Left forelimb (tissue), 1 donor: ENCODE results near the gene NFXL1.
"Not testable (repeated sequence)": the region's sequence is repeated elsewhere in the genome, so short reads cannot be mapped to it uniquely, and the experiment has no call there.

Source experiments
- DNase-seq: peaks from one replicate; pipeline ENCODE4 v3.0.0-alpha.2; 2018; ENCODE audit warnings: low spot score

The NFXL1 gene

DNA sequence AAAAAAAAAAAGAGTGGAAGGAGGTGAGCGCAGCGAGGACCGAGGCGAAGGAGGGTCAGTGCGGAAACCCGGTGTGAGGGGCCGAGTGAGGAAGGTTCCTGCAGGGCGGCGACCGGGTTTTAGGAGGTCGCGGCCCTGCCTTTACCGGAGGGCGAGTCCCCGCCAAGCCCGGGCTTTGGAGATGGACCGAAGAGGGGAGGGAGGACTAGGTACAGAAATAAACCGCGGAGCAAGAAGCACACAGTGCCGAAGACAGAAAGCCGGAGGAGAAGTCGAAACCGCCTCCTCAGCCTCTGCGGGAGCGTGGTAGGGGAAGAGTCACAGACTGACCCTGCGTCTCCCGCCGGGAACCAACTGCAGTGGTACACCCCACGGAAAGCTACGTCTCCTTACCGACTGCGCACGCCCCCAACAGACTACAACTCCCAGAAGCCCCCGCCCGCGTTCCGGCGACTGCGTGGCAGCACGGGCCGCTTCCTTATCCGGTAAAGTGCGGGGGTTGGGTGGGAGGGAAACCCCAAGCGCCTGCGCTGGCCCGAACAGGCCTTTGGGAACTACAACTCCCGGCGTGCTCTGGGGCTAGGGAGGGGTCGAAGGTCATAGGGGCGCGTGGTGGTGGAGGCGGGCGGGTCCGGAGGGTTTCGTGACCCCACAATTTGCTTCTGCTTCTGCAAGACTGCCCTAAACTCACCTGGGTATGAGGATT is at the start of gene NFXL1:
Gene NFXL1 (minus strand): TSS at position 364 of the 706 bp plus-strand sequence. CDS start 380 bp downstream, outside the sequence.
- DNase-seq: peak; percentile 97

DNA sequence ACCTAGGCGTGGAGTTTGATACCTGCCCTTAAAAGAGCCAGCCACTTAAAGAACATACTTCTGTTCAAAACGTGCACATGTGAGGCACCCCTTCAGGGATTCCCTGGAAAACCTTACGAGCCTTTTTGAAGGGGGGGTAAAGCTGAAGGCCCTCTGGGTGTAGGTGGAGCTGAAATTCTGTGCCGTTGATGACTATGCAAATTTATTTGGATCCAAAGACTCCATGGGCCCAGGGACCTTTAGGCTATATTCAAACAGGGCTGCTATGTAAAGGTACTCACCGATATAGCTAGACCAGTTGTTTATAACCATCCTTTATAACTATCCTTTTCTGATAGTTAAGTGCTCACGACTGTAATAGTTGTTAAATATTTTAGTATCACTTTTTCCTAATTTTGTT is 40.3 kb upstream of the NFXL1 start:
- DNase-seq: no peak

DNA sequence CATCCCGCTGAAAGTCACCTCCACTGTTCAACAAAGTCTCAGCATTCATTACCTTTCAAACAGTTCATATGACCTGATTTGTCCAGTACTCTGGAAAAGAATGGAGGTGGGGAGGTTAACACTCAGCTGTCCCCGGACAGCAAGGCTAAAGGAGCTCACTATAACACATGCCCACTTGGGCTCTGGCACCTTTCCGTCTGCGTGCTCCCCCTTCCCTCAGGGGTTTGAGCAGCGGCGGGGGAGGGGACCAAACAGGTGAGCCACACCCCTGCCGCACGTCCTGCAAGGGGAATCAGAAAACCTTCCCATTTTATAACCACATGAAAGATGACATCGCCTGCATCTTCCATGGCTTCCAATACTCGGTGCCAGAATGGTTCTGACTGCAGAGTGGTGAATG is 39.9 kb upstream of the NFXL1 start:
- DNase-seq: no peak

DNA sequence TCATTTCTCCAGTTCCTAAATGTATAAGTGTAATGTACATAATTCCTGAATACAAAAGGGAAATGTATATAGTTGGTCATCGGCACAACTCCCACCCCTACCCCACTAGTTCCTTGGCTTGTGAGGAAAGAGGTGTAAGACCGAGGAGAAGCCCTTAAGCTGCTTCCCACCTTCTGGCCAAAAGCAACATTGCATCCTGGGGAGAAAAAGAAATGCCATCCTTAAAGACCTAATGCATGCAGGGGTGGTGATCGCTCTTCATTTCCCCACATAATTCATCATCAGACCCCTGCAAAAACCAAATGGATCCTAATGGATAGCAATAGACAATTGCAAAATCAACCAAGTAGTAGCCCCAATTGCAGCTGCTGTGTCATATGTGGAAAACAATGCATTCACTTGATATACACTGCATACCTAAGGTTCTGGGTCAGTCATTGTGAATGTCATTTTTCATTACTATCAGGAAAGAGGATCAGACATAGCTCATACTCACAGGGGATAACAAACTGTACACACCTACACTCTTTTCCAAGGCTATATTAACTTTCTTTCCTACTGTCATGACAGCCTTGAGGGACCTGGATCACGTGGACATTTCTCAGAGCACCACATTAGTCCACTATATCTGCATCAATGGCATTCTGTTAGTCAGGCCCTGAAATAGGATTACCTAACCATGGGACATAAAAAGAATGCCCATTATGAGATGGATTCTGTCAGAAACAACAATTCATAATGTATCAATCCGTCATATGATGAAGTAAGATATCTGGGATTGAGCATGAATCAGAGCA is 31.7 kb upstream of the NFXL1 start:
- DNase-seq: no peak

DNA sequence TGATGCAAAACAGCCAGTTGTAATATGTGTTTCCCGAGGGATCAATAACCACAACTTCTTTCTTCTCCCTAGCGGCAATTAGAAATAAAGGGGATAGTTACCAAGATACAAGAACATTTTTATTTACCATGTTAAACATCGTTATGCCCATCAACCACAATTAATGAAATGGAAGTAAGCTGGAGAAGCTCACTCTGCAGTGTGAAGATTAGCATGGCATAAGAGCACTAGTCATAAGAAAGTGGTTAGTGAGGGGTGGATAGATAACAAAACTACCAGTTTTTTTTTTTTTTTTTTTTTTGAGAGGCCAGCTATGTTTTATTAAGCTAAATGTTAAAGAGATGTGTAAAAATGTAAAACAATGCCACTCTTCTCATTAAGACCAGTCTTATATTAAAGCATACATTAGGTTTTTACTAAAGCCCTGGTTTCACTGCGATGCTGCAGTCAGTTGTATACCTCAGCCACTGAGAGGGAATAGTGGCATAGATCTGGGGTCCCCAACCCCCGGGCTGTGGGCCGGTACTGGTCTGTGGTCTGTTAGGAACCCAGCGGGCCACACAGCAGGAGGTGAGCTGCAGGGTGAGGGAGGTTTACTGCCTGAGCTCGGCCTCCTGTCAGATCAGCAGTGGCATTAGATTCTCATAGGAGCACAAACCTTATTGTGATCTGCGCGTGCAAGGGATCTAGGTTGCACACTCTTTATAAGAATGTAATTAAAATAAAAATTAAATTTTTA is 27.9 kb upstream of the NFXL1 start:
- no peak for DNase-seq

DNA sequence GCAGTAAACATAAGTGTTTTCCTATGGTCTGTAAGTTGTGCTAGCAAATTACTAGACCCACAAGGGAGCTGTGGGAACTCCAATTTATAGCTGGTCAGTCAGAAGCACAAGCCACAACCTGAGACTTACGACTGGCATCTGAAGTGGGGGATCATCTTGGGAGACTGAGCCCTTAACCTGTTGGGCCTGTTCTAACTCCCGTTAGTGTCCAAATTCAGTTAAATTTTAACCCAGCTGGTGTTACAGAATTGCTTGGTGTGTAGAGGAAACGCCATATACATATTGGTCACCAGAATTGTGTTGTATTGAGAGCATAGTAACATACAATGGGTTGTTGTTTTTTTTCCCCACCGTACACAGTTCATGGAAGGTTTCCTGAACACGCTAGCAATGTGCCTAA is 25.1 kb upstream of the NFXL1 start:
- DNase-seq: no peak

DNA sequence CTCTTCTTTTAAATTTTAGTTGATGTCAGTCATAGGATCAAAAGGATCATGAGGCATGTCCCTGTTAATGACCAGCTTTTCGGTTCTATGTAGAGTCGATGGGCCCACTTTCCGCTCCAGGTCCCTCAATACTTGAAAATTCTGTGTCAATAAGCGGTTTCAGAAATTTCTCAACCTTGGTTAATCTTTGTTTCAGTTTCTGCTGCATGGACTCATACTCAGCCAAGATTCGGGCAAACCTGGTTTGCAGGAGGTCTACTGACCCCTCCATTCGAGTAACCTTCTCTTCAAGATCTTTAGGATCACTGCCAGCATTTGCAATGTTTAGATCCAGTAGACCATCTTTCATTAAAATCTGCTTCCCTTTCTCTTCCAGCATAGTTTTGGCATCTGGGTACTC is 22.0 kb upstream of the NFXL1 start:
- no peak for DNase-seq

DNA sequence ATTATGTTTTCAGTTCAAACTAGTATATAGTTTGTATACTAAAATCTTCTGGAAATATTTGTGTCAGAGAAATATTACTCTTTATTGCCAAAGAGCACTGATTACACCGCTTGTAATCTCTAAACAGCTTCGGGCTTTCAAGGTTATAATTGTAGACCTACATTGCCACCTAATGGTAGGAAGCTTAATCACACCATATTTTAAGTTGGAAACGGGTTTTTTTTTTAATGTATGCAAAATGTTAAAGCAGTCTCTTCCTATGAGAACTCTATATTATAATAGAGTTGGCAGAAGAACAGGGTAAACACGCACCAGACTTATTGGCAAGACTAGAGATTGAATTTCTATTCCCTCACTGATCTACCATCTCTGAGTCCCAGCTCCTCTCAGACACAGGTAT is 19.5 kb upstream of the NFXL1 start:
- no peak for DNase-seq

DNA sequence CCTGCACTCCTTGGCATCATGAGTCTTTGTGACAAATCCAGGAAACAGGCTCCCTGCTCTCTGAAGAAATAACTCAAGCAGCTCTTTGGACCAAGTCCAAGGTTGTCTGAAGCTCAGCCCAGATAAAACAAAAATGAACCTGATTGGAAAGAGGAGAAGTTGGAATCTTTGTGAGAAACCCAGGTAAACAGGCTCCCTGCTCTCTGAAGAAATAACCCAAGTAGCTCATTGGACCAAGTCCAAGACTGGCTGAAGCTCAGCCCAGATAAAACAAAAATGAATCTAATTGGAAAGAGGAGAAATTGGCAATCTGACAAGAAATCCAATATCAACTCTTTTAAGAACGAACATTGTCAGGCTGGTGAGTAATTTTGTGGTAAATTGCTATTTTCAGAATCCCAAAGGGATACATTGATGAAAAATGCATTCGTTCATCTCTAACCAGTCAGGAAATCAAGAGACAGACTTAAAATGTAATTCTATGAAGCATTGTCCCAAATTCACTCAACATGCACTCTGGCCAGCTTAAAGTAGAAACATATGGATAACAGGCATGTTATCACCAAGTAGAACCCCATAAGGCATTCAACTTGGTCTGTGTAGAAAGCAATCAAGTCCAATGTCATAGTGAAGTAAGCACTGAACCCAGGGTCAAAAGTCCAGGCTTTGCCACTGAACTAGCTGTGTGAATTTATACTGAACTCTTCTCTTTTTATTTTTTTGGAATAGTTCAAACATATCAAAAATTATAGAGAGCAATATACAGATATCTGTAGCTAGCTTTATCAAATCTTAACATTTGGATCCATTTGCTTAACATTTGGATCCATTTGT is 16.8 kb upstream of the NFXL1 start:
- DNase-seq: no peak

DNA sequence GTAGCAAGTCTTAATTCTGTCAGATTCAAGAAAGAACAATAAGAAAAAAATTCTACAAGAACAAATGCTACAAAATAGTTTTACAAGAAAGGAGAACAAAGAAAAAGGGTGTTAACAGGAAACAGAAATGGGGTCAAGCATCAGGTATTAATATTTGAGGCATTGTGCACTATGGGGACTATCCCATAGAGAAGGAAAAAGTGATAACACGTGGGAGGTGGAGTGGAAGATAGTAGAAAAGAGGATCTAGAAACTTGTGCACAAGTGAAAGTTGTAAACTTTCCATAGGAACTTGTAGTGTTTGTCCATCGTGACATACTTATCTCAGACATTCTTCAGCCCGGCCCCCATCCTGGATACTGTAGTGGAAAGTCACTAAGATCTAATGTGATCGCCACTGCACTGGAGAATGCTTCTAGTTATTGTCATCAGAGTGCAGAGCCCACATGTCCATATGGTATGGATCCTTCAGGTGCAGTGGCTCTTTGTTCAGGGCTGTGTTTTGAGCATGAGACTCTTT is 15.4 kb upstream of the NFXL1 start:
- no peak for DNase-seq

DNA sequence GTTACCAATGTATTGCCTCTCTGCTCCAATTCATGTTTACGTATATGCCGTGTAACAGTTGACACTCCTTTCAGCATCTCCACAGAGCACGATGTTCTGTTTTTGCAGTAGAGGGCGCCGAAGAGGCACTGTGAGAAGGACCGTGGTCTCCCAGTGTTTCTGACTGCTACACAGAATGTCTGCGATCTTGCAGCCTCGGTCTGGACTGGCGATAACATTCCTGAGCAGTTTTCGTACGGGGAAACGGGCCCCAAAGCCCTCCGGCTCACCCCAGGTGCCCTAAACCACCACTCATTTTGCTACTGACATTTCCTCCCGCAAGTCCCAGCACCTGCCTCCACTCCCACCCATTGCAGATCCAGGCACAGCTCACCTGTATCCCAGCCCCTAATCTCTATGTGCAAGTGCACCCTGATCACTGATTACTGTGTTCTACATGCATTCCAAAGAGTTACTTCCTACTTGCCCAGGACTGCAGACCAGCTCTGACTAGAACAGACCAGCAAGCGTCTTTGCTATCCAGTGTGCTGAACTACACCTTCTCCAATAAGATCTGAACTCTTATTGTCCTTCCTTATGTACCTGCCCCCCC is 12.4 kb upstream of the NFXL1 start:
- DNase-seq: no peak

DNA sequence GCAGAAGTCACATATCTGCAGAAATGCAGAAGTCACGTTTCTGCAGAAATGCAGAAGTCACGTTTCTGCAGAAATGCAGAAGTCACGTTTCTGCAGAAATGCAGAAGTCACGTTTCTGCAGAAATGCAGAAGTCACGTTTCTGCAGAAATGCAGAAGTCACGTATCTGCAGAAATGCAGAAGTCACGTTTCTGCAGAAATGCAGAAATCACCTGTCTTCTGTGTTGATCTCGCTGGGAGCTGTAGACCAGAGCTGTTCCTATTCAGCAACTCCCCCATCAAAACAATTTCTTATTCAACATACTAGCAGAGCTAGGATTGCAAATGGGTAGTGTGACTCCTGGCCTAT is 8.9 kb upstream of the NFXL1 start:
- not testable (repeated sequence) for DNase-seq

DNA sequence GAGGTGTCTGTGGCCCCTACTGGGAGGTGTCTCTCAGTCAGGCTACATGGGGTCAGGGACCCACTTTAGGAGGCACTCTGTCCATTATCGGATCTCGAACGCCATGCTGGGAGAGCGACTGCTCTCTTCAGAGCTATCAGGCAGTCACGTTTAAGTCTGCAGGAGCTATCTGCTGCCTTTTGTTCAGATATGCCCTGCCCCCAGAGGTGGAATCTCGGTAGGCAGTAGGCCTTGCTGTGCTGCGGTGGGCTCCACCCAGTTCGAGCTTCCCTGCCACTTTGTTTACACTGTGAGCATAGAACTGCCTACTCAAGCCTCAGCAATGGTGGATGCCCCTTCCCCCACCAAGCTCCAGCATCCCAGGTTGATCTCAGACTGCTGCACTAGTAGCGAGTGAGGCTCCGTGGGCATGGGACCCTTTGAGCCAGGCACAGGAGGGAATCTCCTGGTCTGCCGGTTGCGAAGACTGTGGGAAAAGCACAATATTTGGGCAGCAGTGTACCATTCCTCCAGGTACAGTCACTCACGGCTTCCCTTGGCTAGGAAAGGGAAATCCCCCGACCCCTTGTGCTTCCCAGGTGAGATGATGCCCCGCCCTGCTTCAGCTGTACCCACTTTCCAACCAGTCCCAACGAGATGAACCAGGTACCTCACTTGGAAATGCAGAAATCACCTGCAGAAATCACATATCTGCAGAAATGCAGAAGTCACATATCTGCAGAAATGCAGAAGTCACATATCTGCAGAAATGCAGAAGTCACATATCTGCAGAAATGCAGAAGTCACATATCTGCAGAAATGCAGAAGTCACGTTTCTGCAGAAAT is 8.3 kb upstream of the NFXL1 start:
- not testable (repeated sequence) for DNase-seq

DNA sequence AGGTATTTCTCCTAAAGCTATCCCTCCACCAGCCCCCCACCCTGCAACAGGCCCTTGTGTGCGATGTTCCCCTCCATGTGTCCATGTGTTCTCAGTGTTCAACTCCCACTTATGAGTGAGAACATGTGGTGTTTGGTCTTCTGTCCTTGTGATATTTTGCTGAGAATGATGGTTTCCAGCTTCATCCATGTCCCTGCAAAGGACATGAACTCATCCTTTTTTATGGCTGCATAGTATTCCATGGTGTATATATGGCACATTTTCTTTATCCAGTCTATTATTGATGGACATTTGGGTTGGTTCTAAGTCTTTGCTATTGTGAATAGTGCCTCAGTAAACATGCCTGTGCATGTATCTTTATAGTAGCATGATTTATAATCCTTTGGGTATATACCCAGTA is 2.8 kb upstream of the NFXL1 start:
- not testable (repeated sequence) for DNase-seq

DNA sequence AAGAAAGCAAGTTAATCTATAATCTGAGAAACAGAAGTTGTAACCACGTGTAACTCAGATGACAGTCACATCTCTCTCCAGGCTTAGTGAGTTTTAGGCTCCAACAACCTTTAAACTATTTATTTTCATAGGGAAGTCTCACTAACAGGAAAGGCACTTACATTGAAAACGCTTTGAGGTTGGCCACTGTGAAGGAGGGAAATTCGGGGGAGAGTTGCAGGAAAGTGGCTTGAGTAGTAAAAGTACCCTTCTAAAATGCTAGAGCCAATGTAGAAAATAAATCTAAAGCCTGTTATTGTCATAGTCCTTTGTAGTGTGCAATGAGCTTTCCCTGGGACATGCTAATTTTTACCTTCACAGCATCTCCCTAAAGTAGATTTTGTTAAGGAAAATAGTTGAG is 995 bp upstream of the NFXL1 start:
- DNase-seq: no peak

DNA sequence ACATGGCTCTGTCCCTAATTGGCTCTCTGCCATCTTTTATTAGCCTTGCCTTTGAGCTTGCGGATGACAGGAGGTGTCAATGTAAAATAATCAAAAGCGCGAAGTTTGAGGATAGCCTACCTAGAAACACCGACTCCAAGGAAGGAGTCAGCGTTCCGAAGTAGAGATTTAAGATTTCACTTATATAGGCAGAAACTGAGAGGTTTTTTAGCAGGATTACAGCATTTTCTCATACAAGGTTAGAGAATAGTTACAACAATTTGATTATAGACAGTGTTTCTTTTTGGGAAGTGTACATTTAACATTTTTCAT is 499 bp upstream of the NFXL1 start:
- no peak for DNase-seq

DNA sequence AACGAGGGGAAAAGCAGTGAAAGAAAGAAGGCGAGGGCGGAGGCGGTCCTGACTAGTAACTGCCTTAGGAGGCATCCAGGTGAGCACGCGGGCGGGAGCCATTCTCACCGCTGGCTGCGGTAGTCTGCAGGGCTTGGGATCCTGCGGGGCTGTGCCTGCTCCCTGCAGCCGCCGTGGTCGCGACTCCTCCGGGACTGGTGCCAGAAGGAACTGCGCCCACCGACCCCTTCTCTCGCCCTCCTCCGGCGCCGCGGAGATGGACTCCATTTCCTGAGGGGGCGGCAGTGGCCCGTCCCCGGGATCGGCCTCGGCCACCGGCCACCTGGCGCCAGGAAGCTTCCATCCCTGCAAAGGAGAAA is 543 bp downstream of the NFXL1 start:
- peak; percentile 71 for DNase-seq

DNA sequence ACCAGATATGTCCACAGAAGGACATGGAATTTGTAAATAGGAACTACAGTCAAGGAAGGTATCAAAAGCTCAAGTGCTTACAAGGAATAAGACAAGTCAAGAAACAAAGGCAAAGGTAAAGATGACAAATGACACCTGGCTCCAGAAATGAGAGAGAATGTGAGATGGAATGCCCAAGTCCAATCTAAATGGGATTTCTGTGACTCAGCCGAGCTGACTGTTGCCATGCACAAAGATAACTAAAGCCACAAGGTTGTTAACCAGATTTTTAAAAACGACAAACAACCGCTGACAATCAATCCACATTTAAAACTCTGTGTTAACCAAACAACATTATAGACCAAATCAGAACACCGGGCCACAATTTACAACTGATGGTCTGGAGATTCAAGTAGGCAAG is 1.1 kb downstream of the NFXL1 start:
- DNase-seq: no peak

DNA sequence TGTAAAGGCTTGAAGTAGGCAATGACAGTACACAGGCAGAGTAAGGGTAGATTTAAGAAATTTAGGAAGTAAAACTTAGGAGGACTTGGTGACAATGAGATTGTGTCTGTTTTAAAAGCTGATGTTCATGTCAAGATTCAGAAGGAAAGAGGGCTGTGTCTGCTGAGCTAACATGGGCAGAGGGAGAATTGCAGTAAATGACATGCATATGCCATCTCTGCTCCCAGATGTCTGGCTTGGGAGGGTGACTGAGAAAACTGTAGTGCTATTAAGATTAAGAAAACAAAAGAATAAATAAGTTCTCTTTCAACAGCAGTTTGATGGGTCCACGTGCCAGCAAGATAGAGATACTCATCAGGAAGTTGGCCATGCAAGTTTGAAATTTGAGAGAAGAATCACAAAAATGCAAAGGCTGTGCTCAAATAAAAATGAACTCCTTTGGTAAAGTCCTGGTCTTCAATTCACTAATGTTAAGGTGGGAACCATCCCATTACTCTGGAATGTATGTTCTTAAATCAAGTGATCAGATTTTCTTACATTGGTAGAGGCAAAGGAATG is 7.2 kb downstream of the NFXL1 start:
- DNase-seq: no peak

DNA sequence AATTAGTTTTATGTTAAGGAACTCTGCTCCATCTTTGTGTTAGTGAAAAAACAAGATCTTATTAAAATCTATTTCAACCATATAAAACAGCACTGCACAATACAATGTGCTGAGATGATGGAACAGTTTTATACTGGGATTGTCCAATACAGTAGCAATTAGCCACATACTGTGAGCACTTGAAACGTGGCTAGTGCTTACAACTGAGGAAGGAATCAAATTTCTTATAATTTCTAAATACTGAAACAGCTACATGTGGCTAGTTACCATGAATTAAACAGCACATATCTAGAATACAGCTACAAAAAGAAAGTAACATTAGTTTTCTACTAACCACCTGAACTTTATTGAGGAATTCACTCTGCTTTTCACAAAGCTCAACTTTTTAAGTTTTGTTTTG is 14.7 kb downstream of the NFXL1 start:
- no peak for DNase-seq

DNA sequence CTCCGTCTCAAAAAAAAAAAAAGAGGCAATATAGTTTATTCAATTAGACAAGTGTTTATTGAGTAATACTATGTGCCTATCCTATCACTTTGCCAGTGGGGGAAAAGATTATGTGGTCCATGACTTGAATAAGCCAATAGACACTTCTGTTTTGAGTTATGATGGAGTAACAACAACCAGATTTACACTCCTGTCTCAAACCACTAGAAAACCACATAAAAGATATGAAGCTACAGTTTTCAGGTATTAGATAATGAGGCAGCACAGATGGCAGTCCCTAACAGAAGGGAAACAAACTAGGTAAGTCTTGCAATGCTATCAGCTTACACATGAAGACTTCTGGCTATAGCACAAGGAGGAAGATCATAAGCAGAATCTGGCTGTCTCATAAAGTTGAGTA is 22.5 kb downstream of the NFXL1 start:
- no peak for DNase-seq
